Ammon's horn (tissue), 1 donor: ENCODE results near the gene UBL4B.

ENCODE experiments used
- DNase-seq: peaks from one replicate; pipeline ENCODE4 v3.0.0-alpha.2; 2016; ENCODE audit warnings: low spot score

UBL4B gene

GRCh38 chr1:110155878-110156522 is 43.8 kb downstream of the UBL4B start:
- DNase-seq = no peak

- DNase-seq = no peak
Observed at GRCh38 chr1:110158261-110158660, 46.0 kb downstream of the UBL4B start.

GRCh38 chr1:110159168-110159567 is 46.9 kb downstream of the UBL4B start:
- DNase-seq = no peak

GRCh38 chr1:110160538-110161100 is 48.4 kb downstream of the UBL4B start:
- no peak for DNase-seq

- no peak for DNase-seq
Observed at GRCh38 chr1:110161165-110161564, 48.9 kb downstream of the UBL4B start.

- peak; percentile 44 for DNase-seq
Observed at GRCh38 chr1:110161849-110162248, 49.6 kb downstream of the UBL4B start.
